MCF 10A (cell line): ENCODE measurements around the gene TECPR1. TPM values are rescaled to one million over a fixed set of nuclear protein-coding genes. Genes with fewer than 3 reads are reported as not detected.

Experiments
- BruUV-seq: library from RNA; stranded (reverse); fragments of 400-500 nt; replicated peaks from 2 replicates; lab custom pipeline; 2021; lab: Mats Ljungman, UMichigan
- CTCF ChIA-PET: fragments of 300-600 bp; sonication (Branson Sonifier 250); formaldehyde crosslinking; extraction: SDS; loops from one replicate; lab custom pipeline; 2021; ENCODE audit warnings: antibody characterized with exemption, inconsistent platforms; lab: Yijun Ruan, JAX
- POLR2A ChIA-PET: fragments of 300-600, 350-650 bp; sonication (Branson Sonifier 250); formaldehyde crosslinking; extraction: SDS; loops from one replicate; lab custom pipeline; 2020; ENCODE audit warnings: antibody characterized with exemption, inconsistent platforms; lab: Yijun Ruan, JAX
- DNase-seq: peaks from one replicate; pipeline ENCODE4 v3.0.0-alpha.2; 2018; ENCODE audit not compliant: unreplicated experiment
- H3K27ac Mint-ChIP-seq: one replicate; pipeline ENCODE4 v1.8.0; 2022; ENCODE audit warnings: mild to moderate bottlenecking, low read depth, mixed read lengths; ENCODE audit not compliant: unreplicated experiment
- H3K27me3 Mint-ChIP-seq: one replicate; pipeline ENCODE4 v1.8.0; 2022; ENCODE audit warnings: mixed read lengths; ENCODE audit not compliant: insufficient read depth, unreplicated experiment
- H3K36me3 Mint-ChIP-seq: one replicate; pipeline ENCODE4 v1.8.0; 2022; ENCODE audit warnings: mild to moderate bottlenecking, moderate library complexity, mixed read lengths; ENCODE audit not compliant: insufficient read depth, unreplicated experiment
- H3K4me1 Mint-ChIP-seq: one replicate; pipeline ENCODE4 v1.8.0; 2022; ENCODE audit warnings: mixed read lengths; ENCODE audit not compliant: insufficient read depth, unreplicated experiment
- H3K4me3 Mint-ChIP-seq: one replicate; pipeline ENCODE4 v1.8.0; 2022; ENCODE audit warnings: mild to moderate bottlenecking, moderate library complexity, mixed read lengths; ENCODE audit not compliant: unreplicated experiment
- H3K9me3 Mint-ChIP-seq: one replicate; pipeline ENCODE4 v1.8.0; 2022; ENCODE audit warnings: mixed read lengths; ENCODE audit not compliant: unreplicated experiment
- CTCF ChIP-seq: fragments of 200-600 bp; IDR thresholded peaks from one replicate; pipeline ENCODE4 v1.8.0; 2022; ENCODE audit warnings: antibody characterized with exemption, mild to moderate bottlenecking; ENCODE audit not compliant: unreplicated experiment
- intact Hi-C: fragments of 100-400 bp; cut with micrococcal nuclease; formaldehyde crosslinking; loops from 2 replicates; pipeline ENCODE4 v1.14.1; 2022
- total RNA-seq: library from RNA; stranded (reverse); gene quantifications from 2 replicates; pipeline ENCODE4 v1.2.3, GENCODE V29; 2022

Gene TECPR1
- total RNA-seq, 1 experiment from 2014 or later = 15.4 TPM

- DNase-seq = no peak
- BruUV-seq = no TSS peak
- no peak overlapping the region for H3K27ac Mint-ChIP-seq
- intact Hi-C loops = no loop called here
- H3K27me3 Mint-ChIP-seq = no peaks in the 10 kb centered on the region
- CTCF ChIA-PET = interaction anchor here (0.6 kb wide), 1 partner anchor 219 kb away, joined by 3 read pairs; no protein-coding TSS in a partner anchor
- no peaks in the 10 kb centered on the region for H3K9me3 Mint-ChIP-seq
- POLR2A ChIA-PET = no interaction called here
- no peak overlapping the region for H3K4me3 Mint-ChIP-seq
- no peaks in the 10 kb centered on the region for H3K4me1 Mint-ChIP-seq
- peaks cover 12% of the 10 kb centered on the region for H3K36me3 Mint-ChIP-seq
- TF ChIP-seq CTCF = no peak
These were observed 13.1 kb downstream of the TECPR1 start for GRCh38 chr7:98238976-98239375.

DNA sequence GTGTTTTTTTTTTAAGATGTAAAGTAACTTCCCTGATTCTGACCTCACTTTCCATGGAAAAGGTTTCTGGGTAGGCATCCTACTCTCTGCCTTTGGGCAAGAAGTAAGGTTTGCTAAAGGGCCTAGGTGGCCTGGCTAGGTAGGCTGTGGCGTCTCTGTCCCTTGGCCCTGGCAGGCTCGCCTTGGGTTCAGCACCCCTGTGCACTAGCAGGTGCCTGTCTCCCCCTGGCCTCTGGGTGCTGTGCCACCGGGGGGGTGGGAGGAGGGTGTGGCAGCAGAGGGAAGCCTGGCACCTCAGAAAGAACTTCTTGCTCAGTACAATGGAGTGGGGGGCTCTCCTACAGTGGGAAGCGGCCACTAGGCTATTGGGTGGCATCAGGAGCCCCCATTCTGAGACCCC is 14.0 kb downstream of the TECPR1 start:
- BruUV-seq = no TSS peak
- intact Hi-C loops = no loop called here
- Mint-ChIP-seq H3K9me3 (no peaks in the 10 kb centered on the region), H3K27me3 (no peaks in the 10 kb centered on the region), H3K4me1 (no peaks in the 10 kb centered on the region), H3K36me3 (peaks cover 12% of the 10 kb centered on the region), H3K27ac (no peak overlapping the region), H3K4me3 (no peak overlapping the region)
- POLR2A ChIA-PET = no interaction called here
- no peak for DNase-seq
- CTCF ChIA-PET = no interaction called here
- no peak for TF ChIP-seq CTCF

- intact Hi-C loops = no loop called here
- TF ChIP-seq CTCF = no peak
- CTCF ChIA-PET = interaction anchor here (0.6 kb wide), 1 partner anchor 255 kb away, joined by 6 read pairs; no protein-coding TSS in a partner anchor
- POLR2A ChIA-PET = no interaction called here
- H3K9me3 Mint-ChIP-seq = no peaks in the 10 kb centered on the region
- no peak overlapping the region for H3K4me3 Mint-ChIP-seq
- H3K36me3 Mint-ChIP-seq = peaks cover 12% of the 10 kb centered on the region
- H3K27me3 Mint-ChIP-seq = no peaks in the 10 kb centered on the region
- no TSS peak for BruUV-seq
- DNase-seq = no peak
- H3K4me1 Mint-ChIP-seq = no peaks in the 10 kb centered on the region
- no peak overlapping the region for H3K27ac Mint-ChIP-seq
These were observed 15.5 kb downstream of the TECPR1 start for GRCh38 chr7:98236355-98237185.

- Mint-ChIP-seq H3K4me3 (no peak overlapping the region), H3K27ac (no peak overlapping the region), H3K36me3 (peaks cover 7% of the 10 kb centered on the region), H3K9me3 (no peaks in the 10 kb centered on the region), H3K27me3 (no peaks in the 10 kb centered on the region), H3K4me1 (no peaks in the 10 kb centered on the region)
- DNase-seq = no peak
- ChIA-PET POLR2A (no interaction called here), CTCF (interaction anchor here (1.2 kb wide), 1 partner anchor 11 kb away, joined by 4 read pairs; no protein-coding TSS in a partner anchor)
- BruUV-seq = no TSS peak
- intact Hi-C loops = no loop called here
- no peak for TF ChIP-seq CTCF
These were observed 16.1 kb downstream of the TECPR1 start for GRCh38 chr7:98235901-98236300.
